HEK293 (cell line): ENCODE measurements around the gene EPB41L2.

Source experiments
- CTCF ChIA-PET: fragments of 350-600 bp; formaldehyde crosslinking; extraction: SDS; loops from one replicate; lab custom pipeline; 2021; ENCODE audit warnings: antibody characterized with exemption; lab: Yijun Ruan, JAX
- POLR2A ChIA-PET: fragments of 300-600 bp; formaldehyde crosslinking; extraction: SDS; loops from one replicate; lab custom pipeline; 2020; ENCODE audit warnings: antibody characterized with exemption, inconsistent platforms; lab: Yijun Ruan, JAX
- H3K27ac ChIP-seq: fragments of 200-500 bp; sonication (Bioruptor generic); 2 replicates; pipeline ENCODE4 v1.5.1; 2014; ENCODE audit warnings: low read depth, low read length, control low read depth, inconsistent platforms; ENCODE audit errors: extremely low read depth
- H3K36me3 ChIP-seq, 2 experiments: fragments of 200-500 bp in 1 of 2; sonication (Bioruptor generic) in 1 of 2; 1 replicate in 1 of 2; 2 replicates in 1 of 2; pipeline ENCODE4 v1.5.1; 2014 to 2017; ENCODE audit warnings: inconsistent platforms in 2 of 2, low read length in 2 of 2; ENCODE audit not compliant: control insufficient read depth in 2 of 2, insufficient read depth in 1 of 2
- H3K4me1 ChIP-seq: fragments of 200-500 bp; sonication (Bioruptor generic); 2 replicates; pipeline ENCODE4 v1.5.1; 2014; ENCODE audit warnings: mild to moderate bottlenecking, low read length, inconsistent platforms; ENCODE audit not compliant: control insufficient read depth, insufficient read depth
- H3K4me3 ChIP-seq: 2 replicates; pipeline ENCODE4 v1.5.1; 2011; ENCODE audit warnings: low read depth, mild to moderate bottlenecking, control low read depth, low read length, moderate library complexity
- H3K9me3 ChIP-seq: fragments of 200-500 bp; sonication (Bioruptor generic); 2 replicates; pipeline ENCODE4 v1.5.1; 2014; ENCODE audit warnings: low read depth, low read length, inconsistent platforms; ENCODE audit not compliant: control insufficient read depth, insufficient read depth
- GLIS2 ChIP-seq: fragments of 450-650 bp; formaldehyde crosslinking; IDR thresholded peaks from 2 replicates; pipeline ENCODE4 v1.5.1; 2016; ENCODE audit warnings: missing biosample characterization, missing genetic modification characterization
- ZEB2 ChIP-seq: fragments of 450-650 bp; formaldehyde crosslinking; IDR thresholded peaks from 2 replicates; pipeline ENCODE4 v1.5.1; 2016; ENCODE audit warnings: missing biosample characterization, missing genetic modification characterization
- ZNF169 ChIP-seq: fragments of 450-650 bp; formaldehyde crosslinking; IDR thresholded peaks from 2 replicates; pipeline ENCODE4 v1.5.1; 2016; ENCODE audit warnings: missing biosample characterization, missing genetic modification characterization
- ZNF175 ChIP-seq: fragments of 450-650 bp; formaldehyde crosslinking; IDR thresholded peaks from 2 replicates; pipeline ENCODE4 v1.5.1; 2016; ENCODE audit warnings: missing biosample characterization, missing genetic modification characterization
- ZNF24 ChIP-seq: fragments of 450-650 bp; formaldehyde crosslinking; IDR thresholded peaks from 2 replicates; pipeline ENCODE4 v1.5.1; 2016; ENCODE audit warnings: missing biosample characterization, missing genetic modification characterization
- ZNF302 ChIP-seq: fragments of 450-650 bp; formaldehyde crosslinking; IDR thresholded peaks from 2 replicates; pipeline ENCODE4 v1.5.1; 2016; ENCODE audit warnings: missing biosample characterization, missing genetic modification characterization, low read depth
- ZNF404 ChIP-seq: fragments of 450-650 bp; formaldehyde crosslinking; IDR thresholded peaks from 2 replicates; pipeline ENCODE4 v1.5.1; 2017; ENCODE audit warnings: missing biosample characterization, missing genetic modification characterization
- ZNF530 ChIP-seq: fragments of 450-650 bp; formaldehyde crosslinking; IDR thresholded peaks from 2 replicates; pipeline ENCODE4 v1.5.1; 2016; ENCODE audit warnings: low read depth, missing biosample characterization, missing genetic modification characterization
- ZNF548 ChIP-seq: fragments of 450-650 bp; formaldehyde crosslinking; IDR thresholded peaks from 2 replicates; pipeline ENCODE4 v1.5.1; 2016; ENCODE audit warnings: missing biosample characterization, missing genetic modification characterization
- ZNF555 ChIP-seq: fragments of 450-650 bp; formaldehyde crosslinking; conservative IDR thresholded peaks from 2 replicates; pipeline ENCODE4 v1.5.1; 2017; ENCODE audit warnings: missing biosample characterization, mild to moderate bottlenecking, missing genetic modification characterization, inconsistent platforms
- ZNF561 ChIP-seq: fragments of 450-650 bp; IDR thresholded peaks from 2 replicates; pipeline ENCODE4 v1.5.1; 2018; ENCODE audit warnings: missing biosample characterization, missing genetic modification characterization, borderline replicate concordance
- ZNF596 ChIP-seq: fragments of 450-650 bp; IDR thresholded peaks from 2 replicates; pipeline ENCODE4 v1.5.0; 2018; ENCODE audit warnings: missing biosample characterization, mild to moderate bottlenecking, missing genetic modification characterization, moderate library complexity
- ZNF600 ChIP-seq: fragments of 450-650 bp; formaldehyde crosslinking; IDR thresholded peaks from 2 replicates; pipeline ENCODE4 v1.5.1; 2016; ENCODE audit warnings: missing biosample characterization, missing genetic modification characterization
- ZNF623 ChIP-seq: fragments of 450-650 bp; formaldehyde crosslinking; IDR thresholded peaks from 2 replicates; pipeline ENCODE4 v1.5.1; 2016; ENCODE audit warnings: missing biosample characterization, missing genetic modification characterization
- ZNF624 ChIP-seq: fragments of 450-650 bp; formaldehyde crosslinking; IDR thresholded peaks from 2 replicates; pipeline ENCODE4 v1.5.1; 2017; ENCODE audit warnings: missing biosample characterization, missing genetic modification characterization
- ZNF701 ChIP-seq: fragments of 450-650 bp; formaldehyde crosslinking; IDR thresholded peaks from 2 replicates; pipeline ENCODE4 v1.5.1; 2016; ENCODE audit warnings: missing biosample characterization, missing genetic modification characterization
- ZNF707 ChIP-seq: fragments of 450-650 bp; formaldehyde crosslinking; IDR thresholded peaks from 2 replicates; pipeline ENCODE4 v1.5.1; 2016; ENCODE audit warnings: missing biosample characterization, missing genetic modification characterization
- ZNF768 ChIP-seq: fragments of 450-650 bp; formaldehyde crosslinking; IDR thresholded peaks from 2 replicates; pipeline ENCODE4 v1.5.1; 2018; ENCODE audit warnings: missing biosample characterization, mild to moderate bottlenecking, missing genetic modification characterization
- ZSCAN23 ChIP-seq: fragments of 450-650 bp; formaldehyde crosslinking; IDR thresholded peaks from 2 replicates; pipeline ENCODE4 v1.5.1; 2016; ENCODE audit warnings: missing biosample characterization, missing genetic modification characterization
- TF ChIP-seq, protein P1 (sequence below): fragments of 450-650 bp; formaldehyde crosslinking; IDR thresholded peaks from 2 replicates; pipeline ENCODE4 v1.5.1; 2016; ENCODE audit warnings: missing biosample characterization, missing genetic modification characterization
- TF ChIP-seq, protein P2 (sequence below): fragments of 450-650 bp; formaldehyde crosslinking; IDR thresholded peaks from 2 replicates; pipeline ENCODE4 v1.5.1; 2016; ENCODE audit warnings: missing biosample characterization, missing genetic modification characterization
- TF ChIP-seq, protein P3 (sequence below): fragments of 450-650 bp; formaldehyde crosslinking; IDR thresholded peaks from 2 replicates; pipeline ENCODE4 v1.5.1; 2016; ENCODE audit warnings: missing biosample characterization, missing genetic modification characterization
- TF ChIP-seq, protein P4 (sequence below): sonication (generic); formaldehyde crosslinking; IDR thresholded peaks from 2 replicates; pipeline ENCODE4 v1.8.1; 2022; ENCODE audit warnings: mild to moderate bottlenecking, moderate library complexity, missing genetic modification reagents
- TF ChIP-seq, protein P5 (sequence below): fragments of 450-650 bp; formaldehyde crosslinking; IDR thresholded peaks from 2 replicates; pipeline ENCODE4 v1.5.1; 2016; ENCODE audit warnings: missing biosample characterization, missing genetic modification characterization
- TF ChIP-seq, protein P6 (sequence below): fragments of 450-650 bp; formaldehyde crosslinking; IDR thresholded peaks from 2 replicates; pipeline ENCODE4 v1.5.1; 2016; ENCODE audit warnings: missing biosample characterization, missing genetic modification characterization

Gene EPB41L2

DNA sequence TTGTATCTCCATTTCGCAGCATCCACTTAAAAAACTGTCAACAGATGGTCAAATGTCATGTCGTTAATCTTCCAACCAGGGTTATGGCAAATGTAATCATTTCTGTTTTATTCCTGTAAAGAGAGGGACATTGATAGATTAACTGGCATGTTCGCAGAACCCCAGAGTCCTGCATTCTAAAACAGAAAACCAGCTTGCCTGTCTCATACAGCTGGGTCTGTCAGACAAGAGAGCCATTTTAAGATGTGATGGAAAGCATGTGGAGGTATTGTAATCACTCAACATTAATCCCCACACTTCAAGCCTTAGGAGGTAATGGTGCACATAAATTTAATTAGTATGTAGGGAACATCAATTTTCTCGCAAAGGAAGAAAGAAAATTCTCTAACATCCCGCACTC is 231.4 kb downstream of the EPB41L2 start:
- H3K27ac ChIP-seq, result no peak overlapping the region
- TF ChIP-seq ZNF623 (no peak), GLIS2 (tag by site-specific recombination) (no peak), ZEB2 (tag by site-specific recombination) (no peak), ZNF561 (no peak), ZNF175 (tag by site-specific recombination) (no peak), ZNF707 (tag by site-specific recombination) (no peak), ZNF596 (tag by site-specific recombination) (no peak), ZNF768 (no peak), ZNF624 (no peak), ZNF600 (no peak), ZNF169 (tag by site-specific recombination) (no peak), ZNF404 (tag by site-specific recombination) (no peak)
- TF ChIP-seq, protein P1, sequence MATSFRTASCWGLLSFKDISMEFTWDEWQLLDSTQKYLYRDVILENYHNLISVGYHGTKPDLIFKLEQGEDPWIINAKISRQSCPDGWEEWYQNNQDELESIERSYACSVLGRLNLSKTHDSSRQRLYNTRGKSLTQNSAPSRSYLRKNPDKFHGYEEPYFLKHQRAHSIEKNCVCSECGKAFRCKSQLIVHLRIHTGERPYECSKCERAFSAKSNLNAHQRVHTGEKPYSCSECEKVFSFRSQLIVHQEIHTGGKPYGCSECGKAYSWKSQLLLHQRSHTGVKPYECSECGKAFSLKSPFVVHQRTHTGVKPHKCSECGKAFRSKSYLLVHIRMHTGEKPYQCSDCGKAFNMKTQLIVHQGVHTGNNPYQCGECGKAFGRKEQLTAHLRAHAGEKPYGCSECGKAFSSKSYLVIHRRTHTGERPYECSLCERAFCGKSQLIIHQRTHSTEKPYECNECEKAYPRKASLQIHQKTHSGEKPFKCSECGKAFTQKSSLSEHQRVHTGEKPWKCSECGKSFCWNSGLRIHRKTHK, result no peak
- TF ChIP-seq, protein P2, sequence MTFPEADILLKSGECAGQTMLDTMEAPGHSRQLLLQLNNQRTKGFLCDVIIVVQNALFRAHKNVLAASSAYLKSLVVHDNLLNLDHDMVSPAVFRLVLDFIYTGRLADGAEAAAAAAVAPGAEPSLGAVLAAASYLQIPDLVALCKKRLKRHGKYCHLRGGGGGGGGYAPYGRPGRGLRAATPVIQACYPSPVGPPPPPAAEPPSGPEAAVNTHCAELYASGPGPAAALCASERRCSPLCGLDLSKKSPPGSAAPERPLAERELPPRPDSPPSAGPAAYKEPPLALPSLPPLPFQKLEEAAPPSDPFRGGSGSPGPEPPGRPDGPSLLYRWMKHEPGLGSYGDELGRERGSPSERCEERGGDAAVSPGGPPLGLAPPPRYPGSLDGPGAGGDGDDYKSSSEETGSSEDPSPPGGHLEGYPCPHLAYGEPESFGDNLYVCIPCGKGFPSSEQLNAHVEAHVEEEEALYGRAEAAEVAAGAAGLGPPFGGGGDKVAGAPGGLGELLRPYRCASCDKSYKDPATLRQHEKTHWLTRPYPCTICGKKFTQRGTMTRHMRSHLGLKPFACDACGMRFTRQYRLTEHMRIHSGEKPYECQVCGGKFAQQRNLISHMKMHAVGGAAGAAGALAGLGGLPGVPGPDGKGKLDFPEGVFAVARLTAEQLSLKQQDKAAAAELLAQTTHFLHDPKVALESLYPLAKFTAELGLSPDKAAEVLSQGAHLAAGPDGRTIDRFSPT, result no peak
- TF ChIP-seq, protein P3, sequence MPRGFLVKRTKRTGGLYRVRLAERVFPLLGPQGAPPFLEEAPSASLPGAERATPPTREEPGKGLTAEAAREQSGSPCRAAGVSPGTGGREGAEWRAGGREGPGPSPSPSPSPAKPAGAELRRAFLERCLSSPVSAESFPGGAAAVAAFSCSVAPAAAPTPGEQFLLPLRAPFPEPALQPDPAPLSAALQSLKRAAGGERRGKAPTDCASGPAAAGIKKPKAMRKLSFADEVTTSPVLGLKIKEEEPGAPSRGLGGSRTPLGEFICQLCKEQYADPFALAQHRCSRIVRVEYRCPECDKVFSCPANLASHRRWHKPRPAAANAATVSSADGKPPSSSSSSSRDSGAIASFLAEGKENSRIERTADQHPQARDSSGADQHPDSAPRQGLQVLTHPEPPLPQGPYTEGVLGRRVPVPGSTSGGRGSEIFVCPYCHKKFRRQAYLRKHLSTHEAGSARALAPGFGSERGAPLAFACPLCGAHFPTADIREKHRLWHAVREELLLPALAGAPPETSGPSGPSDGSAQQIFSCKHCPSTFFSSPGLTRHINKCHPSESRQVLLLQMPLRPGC, result no peak
- TF ChIP-seq, protein P4, sequence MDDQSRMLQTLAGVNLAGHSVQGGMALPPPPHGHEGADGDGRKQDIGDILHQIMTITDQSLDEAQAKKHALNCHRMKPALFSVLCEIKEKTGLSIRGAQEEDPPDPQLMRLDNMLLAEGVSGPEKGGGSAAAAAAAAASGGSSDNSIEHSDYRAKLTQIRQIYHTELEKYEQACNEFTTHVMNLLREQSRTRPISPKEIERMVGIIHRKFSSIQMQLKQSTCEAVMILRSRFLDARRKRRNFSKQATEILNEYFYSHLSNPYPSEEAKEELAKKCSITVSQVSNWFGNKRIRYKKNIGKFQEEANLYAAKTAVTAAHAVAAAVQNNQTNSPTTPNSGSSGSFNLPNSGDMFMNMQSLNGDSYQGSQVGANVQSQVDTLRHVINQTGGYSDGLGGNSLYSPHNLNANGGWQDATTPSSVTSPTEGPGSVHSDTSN (CRISPR knock-in tag), result no peak
- ChIA-PET POLR2A (no interaction called here), CTCF (no interaction called here)
- no peak overlapping the region for H3K4me3 ChIP-seq
- no peaks in the 10 kb centered on the region for H3K4me1 ChIP-seq
- no peaks in the 10 kb centered on the region for H3K36me3 ChIP-seq
- H3K9me3 ChIP-seq, result no peaks in the 10 kb centered on the region

DNA sequence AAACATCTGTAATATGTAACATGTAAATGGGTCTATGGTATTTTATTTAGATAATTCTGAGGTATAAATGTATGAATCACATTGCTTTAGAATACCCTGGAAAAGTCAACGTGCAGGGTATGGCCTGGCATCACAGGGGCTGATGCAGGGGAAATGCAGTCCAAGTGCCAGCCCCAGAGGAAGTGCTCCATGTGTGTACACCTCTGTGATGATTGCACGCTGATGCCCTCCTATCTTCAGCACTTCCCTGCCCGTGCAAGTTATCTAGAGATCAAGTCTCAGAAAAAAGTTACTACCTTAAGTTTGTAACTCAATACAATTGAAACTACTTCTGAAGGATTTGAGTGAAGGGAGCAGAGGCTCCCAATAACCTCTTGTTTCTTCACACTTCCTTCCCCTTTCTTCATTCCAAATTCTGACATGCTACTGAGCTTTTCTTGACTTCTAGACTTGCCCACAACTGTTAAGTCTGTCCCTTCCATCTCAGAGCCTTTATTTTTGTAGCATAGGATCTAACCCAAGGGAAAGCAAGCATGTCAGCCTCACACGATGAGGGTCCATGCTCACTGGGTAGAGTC is 233.6 kb downstream of the EPB41L2 start:
- Histone ChIP-seq H3K27ac (no peak overlapping the region), H3K4me3 (no peak overlapping the region), H3K4me1 (no peaks in the 10 kb centered on the region), H3K36me3 (no peaks in the 10 kb centered on the region), H3K9me3 (no peaks in the 10 kb centered on the region)
- CTCF ChIA-PET, result no interaction called here
- POLR2A ChIA-PET, result no interaction called here
- TF ChIP-seq, protein P5, sequence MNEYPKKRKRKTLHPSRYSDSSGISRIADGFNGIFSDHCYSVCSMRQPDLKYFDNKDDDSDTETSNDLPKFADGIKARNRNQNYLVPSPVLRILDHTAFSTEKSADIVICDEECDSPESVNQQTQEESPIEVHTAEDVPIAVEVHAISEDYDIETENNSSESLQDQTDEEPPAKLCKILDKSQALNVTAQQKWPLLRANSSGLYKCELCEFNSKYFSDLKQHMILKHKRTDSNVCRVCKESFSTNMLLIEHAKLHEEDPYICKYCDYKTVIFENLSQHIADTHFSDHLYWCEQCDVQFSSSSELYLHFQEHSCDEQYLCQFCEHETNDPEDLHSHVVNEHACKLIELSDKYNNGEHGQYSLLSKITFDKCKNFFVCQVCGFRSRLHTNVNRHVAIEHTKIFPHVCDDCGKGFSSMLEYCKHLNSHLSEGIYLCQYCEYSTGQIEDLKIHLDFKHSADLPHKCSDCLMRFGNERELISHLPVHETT (tag by site-specific recombination), result no peak
- TF ChIP-seq ZNF24 (tag by site-specific recombination), result no peak
- TF ChIP-seq, protein P6, sequence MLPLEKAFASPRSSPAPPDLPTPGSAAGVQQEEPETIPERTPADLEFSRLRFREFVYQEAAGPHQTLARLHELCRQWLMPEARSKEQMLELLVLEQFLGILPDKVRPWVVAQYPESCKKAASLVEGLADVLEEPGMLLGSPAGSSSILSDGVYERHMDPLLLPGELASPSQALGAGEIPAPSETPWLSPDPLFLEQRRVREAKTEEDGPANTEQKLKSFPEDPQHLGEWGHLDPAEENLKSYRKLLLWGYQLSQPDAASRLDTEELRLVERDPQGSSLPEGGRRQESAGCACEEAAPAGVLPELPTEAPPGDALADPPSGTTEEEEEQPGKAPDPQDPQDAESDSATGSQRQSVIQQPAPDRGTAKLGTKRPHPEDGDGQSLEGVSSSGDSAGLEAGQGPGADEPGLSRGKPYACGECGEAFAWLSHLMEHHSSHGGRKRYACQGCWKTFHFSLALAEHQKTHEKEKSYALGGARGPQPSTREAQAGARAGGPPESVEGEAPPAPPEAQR (tag by site-specific recombination), result no peak
- TF ChIP-seq ZSCAN23 (tag by site-specific recombination), result no peak
- TF ChIP-seq ZNF548 (tag by site-specific recombination), result no peak
- TF ChIP-seq ZNF302 (tag by site-specific recombination), result no peak
- TF ChIP-seq ZNF555 (tag by site-specific recombination), result no peak
- TF ChIP-seq ZNF530 (tag by site-specific recombination), result no peak
- no peak for TF ChIP-seq ZNF701 (tag by site-specific recombination)
